Measurements from ENCODE around the gene EIF3F. TPM values are rescaled to one million over a fixed set of nuclear protein-coding genes. Genes with fewer than 3 reads are reported as not detected.
A peak's percentile ranks its signal among the peaks of the same experiment; 100 is the strongest.

Gene EIF3F
- total and polyA plus RNA-seq, 9 of the 15 experiments (the other 6 are each of a cell fraction or from before 2014, with no cell fraction given): 50.1 to 259 (median 135) TPM

GRCh38 chr11:7999795-8000194 is 12.7 kb downstream of the EIF3F start:
- Histone ChIP-seq H3K9me3 (replicated peaks; ENCODE audit: control insufficient read depth, insufficient read depth, low read depth, low read length) (no peaks in the 10 kb centered on the region), H3K9ac (ENCODE audit: insufficient read depth in 1 of 2, low read depth in 2 of 2, low read length in 2 of 2) (no peak overlapping the region), H3K4me3 (no peak overlapping the region), H2AFZ (ENCODE audit: low read depth, low read length) (no peak overlapping the region), H3K27ac (ENCODE audit: extremely low read depth, low read depth, low read length) (no peak overlapping the region), H3K4me2 (ENCODE audit: insufficient read depth, low read length) (no peak overlapping the region), H3K79me2 (ENCODE audit: control insufficient read depth, insufficient read depth, low read length) (no peaks in the 10 kb centered on the region), H4K20me1 (replicated peaks; ENCODE audit: control insufficient read depth, insufficient read depth, low read length) (no peaks in the 10 kb centered on the region), H3K9me1 (ENCODE audit: control insufficient read depth, insufficient read depth, low read length) (no peaks in the 10 kb centered on the region), H3K27me3 (ENCODE audit: control insufficient read depth in 2 of 2, insufficient read depth in 2 of 2, low read length in 2 of 2) (no peaks in the 10 kb centered on the region), H3K36me3 (ENCODE audit: control insufficient read depth, insufficient read depth, low read length) (peaks cover 37% of the 10 kb centered on the region), H3K4me1 (replicated peaks in 1 of 2; ENCODE audit: control insufficient read depth in 2 of 2, insufficient read depth in 2 of 2, low read length in 2 of 2) (no peaks in the 10 kb centered on the region)
- 92% methylated on average over 10 of the region's 10 CpGs for WGBS (ENCODE audit: insufficient coverage, low coverage, missing lambda C conversion rate)
- intact Hi-C loops (cut with micrococcal nuclease): no loop called here
- TF ChIP-seq ZNF124 (CRISPR knock-in tag; IDR thresholded peaks at IDR 0.05) (no peak), POLR2A (conservative IDR thresholded peaks at IDR 0.05) (peak; percentile 53)
- FAIRE-seq (no peak), ATAC-seq (no peak), DNase-seq (ENCODE audit: extremely low read depth in 1 of 4, low spot score in 3 of 4) (no peak)
- CTCF ChIA-PET (ENCODE audit: low intra/inter-chr PET ratio): no interaction called here
- POLR2A ChIA-PET: interaction anchor here (1.3 kb wide), 1 partner anchor 11 kb away, joined by 6 read pairs; no protein-coding TSS in a partner anchor
- no TSS peak for BruUV-seq (replicated peaks)
- in situ Hi-C loops (cut with MboI): no loop called here

GRCh38 chr11:8000390-8000789 is 13.3 kb downstream of the EIF3F start:
- no peak for DNase-seq (ENCODE audit: extremely low read depth in 1 of 4, low spot score in 3 of 4)
- no peak for ATAC-seq
- CTCF ChIA-PET (ENCODE audit: low intra/inter-chr PET ratio): interaction anchor here (0.6 kb wide), 1 partner anchor 92 kb away, joined by 3 read pairs; no protein-coding TSS in a partner anchor
- in situ Hi-C loops (cut with MboI): no loop called here
- intact Hi-C loops (cut with micrococcal nuclease): no loop called here
- H3K9me3 ChIP-seq (replicated peaks; ENCODE audit: control insufficient read depth, insufficient read depth, low read depth, low read length): no peaks in the 10 kb centered on the region
- H3K4me3 ChIP-seq: no peak overlapping the region
- H3K27ac ChIP-seq (ENCODE audit: extremely low read depth, low read depth, low read length): no peak overlapping the region
- H3K9ac ChIP-seq (ENCODE audit: insufficient read depth in 1 of 2, low read depth in 2 of 2, low read length in 2 of 2): no peak overlapping the region
- H3K27me3 ChIP-seq (ENCODE audit: control insufficient read depth in 2 of 2, insufficient read depth in 2 of 2, low read length in 2 of 2): no peaks in the 10 kb centered on the region
- WGBS (ENCODE audit: insufficient coverage, low coverage, missing lambda C conversion rate): 71% methylated on average over 5 of the region's 5 CpGs
- peaks cover 31% of the 10 kb centered on the region for H3K36me3 ChIP-seq (ENCODE audit: control insufficient read depth, insufficient read depth, low read length)
- peak; percentile 69 for TF ChIP-seq CEBPB (tag; IDR thresholded peaks at IDR 0.05)
- peak; percentile 8; the same call in 1 of the 2 replicates for TF ChIP-seq POLR2A (conservative IDR thresholded peaks at IDR 0.05)
- no peak for TF ChIP-seq CEBPG (CRISPR knock-in tag; IDR thresholded peaks at IDR 0.05)
- peak; percentile 22 to 47; a peak in 2 of 4 replicates for TF ChIP-seq CEBPG (tag; conservative IDR thresholded peaks at IDR 0.05 in 1 of 2, IDR thresholded peaks at IDR 0.05 in 1 of 2)
- no peak for TF ChIP-seq HNRNPLL (IDR thresholded peaks at IDR 0.05; ENCODE audit: low read depth, low read length, poor library complexity, severe bottlenecking)
- no peaks in the 10 kb centered on the region for H3K79me2 ChIP-seq (ENCODE audit: control insufficient read depth, insufficient read depth, low read length)
- no peak overlapping the region for H2AFZ ChIP-seq (ENCODE audit: low read depth, low read length)
- BruUV-seq (replicated peaks): no TSS peak
- H3K4me2 ChIP-seq (ENCODE audit: insufficient read depth, low read length): no peak overlapping the region
- no peak for FAIRE-seq
- POLR2A ChIA-PET: interaction anchor here (1.3 kb wide), 1 partner anchor 11 kb away, joined by 6 read pairs; no protein-coding TSS in a partner anchor
- H3K4me1 ChIP-seq (replicated peaks in 1 of 2; ENCODE audit: control insufficient read depth in 2 of 2, insufficient read depth in 2 of 2, low read length in 2 of 2): no peaks in the 10 kb centered on the region
- H3K9me1 ChIP-seq (ENCODE audit: control insufficient read depth, insufficient read depth, low read length): no peaks in the 10 kb centered on the region
- H4K20me1 ChIP-seq (replicated peaks; ENCODE audit: control insufficient read depth, insufficient read depth, low read length): no peaks in the 10 kb centered on the region

Data from K562 (cell line).